ENCODE results near the gene DCDC2.

DNA sequence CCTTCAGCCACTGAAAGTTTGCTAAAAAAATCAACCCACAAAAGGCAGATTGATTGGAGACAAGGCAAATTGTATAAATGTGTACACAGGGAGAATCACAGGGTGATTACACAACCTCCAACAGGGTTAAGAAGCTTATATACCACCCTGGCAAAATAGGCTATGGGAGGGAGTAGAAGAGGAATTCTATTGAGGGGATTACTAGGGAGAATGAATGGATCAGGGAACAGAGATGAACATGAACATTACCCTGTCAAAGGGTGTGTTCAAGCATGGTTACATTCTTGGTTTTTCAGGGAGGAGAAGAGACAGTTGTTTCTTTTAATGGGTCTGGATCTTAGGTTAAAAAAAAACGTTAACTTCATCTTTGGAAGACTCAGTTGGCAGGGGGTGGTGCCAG lies 39.8 kb upstream of the DCDC2 start:
- TF ChIP-seq, protein P1, sequence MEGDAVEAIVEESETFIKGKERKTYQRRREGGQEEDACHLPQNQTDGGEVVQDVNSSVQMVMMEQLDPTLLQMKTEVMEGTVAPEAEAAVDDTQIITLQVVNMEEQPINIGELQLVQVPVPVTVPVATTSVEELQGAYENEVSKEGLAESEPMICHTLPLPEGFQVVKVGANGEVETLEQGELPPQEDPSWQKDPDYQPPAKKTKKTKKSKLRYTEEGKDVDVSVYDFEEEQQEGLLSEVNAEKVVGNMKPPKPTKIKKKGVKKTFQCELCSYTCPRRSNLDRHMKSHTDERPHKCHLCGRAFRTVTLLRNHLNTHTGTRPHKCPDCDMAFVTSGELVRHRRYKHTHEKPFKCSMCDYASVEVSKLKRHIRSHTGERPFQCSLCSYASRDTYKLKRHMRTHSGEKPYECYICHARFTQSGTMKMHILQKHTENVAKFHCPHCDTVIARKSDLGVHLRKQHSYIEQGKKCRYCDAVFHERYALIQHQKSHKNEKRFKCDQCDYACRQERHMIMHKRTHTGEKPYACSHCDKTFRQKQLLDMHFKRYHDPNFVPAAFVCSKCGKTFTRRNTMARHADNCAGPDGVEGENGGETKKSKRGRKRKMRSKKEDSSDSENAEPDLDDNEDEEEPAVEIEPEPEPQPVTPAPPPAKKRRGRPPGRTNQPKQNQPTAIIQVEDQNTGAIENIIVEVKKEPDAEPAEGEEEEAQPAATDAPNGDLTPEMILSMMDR (IDR thresholded peaks at IDR 0.05), result no peak
- TF ChIP-seq POLR2A (IDR thresholded peaks at IDR 0.05), result no peak

Measured in transverse colon (tissue), 3 donors.